GM21526 (cell line): ENCODE results near the gene TRAF3IP1.

Source experiments
- ATAC-seq: cut with Tn5 transposase; IDR thresholded peaks from one replicate; pipeline ENCODE4 v1.9.1; 2021; ENCODE audit warnings: moderate library complexity; ENCODE audit not compliant: unreplicated experiment, low FRiP score

TRAF3IP1 gene

GRCh38 chr2:238422285-238422684 is 102.0 kb downstream of the TRAF3IP1 start:
- no peak for ATAC-seq

- ATAC-seq = no peak
Observed at GRCh38 chr2:238422940-238423339, 102.6 kb downstream of the TRAF3IP1 start.

- ATAC-seq = no peak
Observed at GRCh38 chr2:238423561-238424312, 103.4 kb downstream of the TRAF3IP1 start.

GRCh38 chr2:238424313-238424700 is 104.0 kb downstream of the TRAF3IP1 start:
- no peak for ATAC-seq

- ATAC-seq = no peak
Observed at GRCh38 chr2:238425505-238425978, 105.2 kb downstream of the TRAF3IP1 start.

GRCh38 chr2:238425979-238426567 is 105.8 kb downstream of the TRAF3IP1 start:
- peak; percentile 27 for ATAC-seq

GRCh38 chr2:238426568-238427434 is 106.5 kb downstream of the TRAF3IP1 start, which contains the start of gene ASB1:
Gene ASB1, plus strand, starts transcription at chr2:238426927. Its CDS starts 144 bp downstream, at chr2:238427071.
- ATAC-seq = peak; percentile 73

GRCh38 chr2:238427435-238428162 is 107.3 kb downstream of the TRAF3IP1 start:
- ATAC-seq = peak; percentile 6

GRCh38 chr2:238428866-238429265 is 108.5 kb downstream of the TRAF3IP1 start:
- ATAC-seq = no peak

- ATAC-seq = no peak
Observed at GRCh38 chr2:238430781-238431180, 110.5 kb downstream of the TRAF3IP1 start.

- no peak for ATAC-seq
Observed at GRCh38 chr2:238431456-238431855, 111.1 kb downstream of the TRAF3IP1 start.

GRCh38 chr2:238433300-238433915 is 113.1 kb downstream of the TRAF3IP1 start:
- ATAC-seq = no peak

GRCh38 chr2:238433941-238434845 is 113.9 kb downstream of the TRAF3IP1 start:
- no peak for ATAC-seq

GRCh38 chr2:238434846-238435751 is 114.8 kb downstream of the TRAF3IP1 start:
- ATAC-seq = no peak

GRCh38 chr2:238435752-238436096 is 115.4 kb downstream of the TRAF3IP1 start:
- no peak for ATAC-seq

GRCh38 chr2:238438856-238439849 is 118.8 kb downstream of the TRAF3IP1 start:
- no peak for ATAC-seq

- no peak for ATAC-seq
Observed at GRCh38 chr2:238439917-238440316, 119.6 kb downstream of the TRAF3IP1 start.
